Liver (tissue), 9 donors: ENCODE results near the gene DNAH8. TPM values are rescaled to one million over a fixed set of nuclear protein-coding genes. Genes with fewer than 3 reads are reported as not detected.
"Not testable (repeated sequence)": the region's sequence is repeated elsewhere in the genome, so short reads cannot be mapped to it uniquely, and the experiment has no call there.

Source experiments
- DNase-seq: peaks from one replicate; pipeline ENCODE4 v3.0.0-alpha.2; 2017; ENCODE audit warnings: low spot score
- H3K27ac ChIP-seq, 2 donors: one replicate each; pipeline ENCODE4 v1.7.0; 2013; ENCODE audit warnings: inconsistent platforms in 2 of 2, low read length in 2 of 2, control low read depth in 1 of 2, low read depth in 1 of 2, mild to moderate bottlenecking in 1 of 2
- H3K27me3 ChIP-seq, 4 donors: one replicate each; pipeline versions ENCODE4 v1.6.1 to v1.7.0; 2013; ENCODE audit warnings: low read length in 3 of 4, inconsistent platforms in 1 of 4, mild to moderate bottlenecking in 1 of 4, moderate library complexity in 1 of 4; ENCODE audit not compliant: control insufficient read depth in 4 of 4, insufficient read depth in 4 of 4
- H3K36me3 ChIP-seq, 4 donors: one replicate each; pipeline versions ENCODE4 v1.6.1 to v1.7.0; 2013; ENCODE audit warnings: low read length in 3 of 4, mild to moderate bottlenecking in 3 of 4, low read depth in 1 of 4, moderate library complexity in 1 of 4; ENCODE audit not compliant: control insufficient read depth in 4 of 4, insufficient read depth in 3 of 4
- H3K4me1 ChIP-seq, 4 donors: one replicate each; pipeline versions ENCODE4 v1.6.1 to v1.7.0; 2013; ENCODE audit warnings: low read length in 3 of 4, mild to moderate bottlenecking in 3 of 4, moderate library complexity in 1 of 4; ENCODE audit not compliant: control insufficient read depth in 4 of 4, insufficient read depth in 4 of 4
- H3K4me3 ChIP-seq, 3 donors: one replicate each; pipeline versions ENCODE4 v1.6.1 to v1.7.0; 2013; ENCODE audit warnings: low read length in 3 of 3, control low read depth in 1 of 3, low read depth in 1 of 3, mild to moderate bottlenecking in 1 of 3
- H3K9ac ChIP-seq, 2 donors: one replicate each; pipeline ENCODE4 v1.7.0; 2013; ENCODE audit warnings: low read length in 2 of 2, mild to moderate bottlenecking in 2 of 2, moderate library complexity in 2 of 2, control low read depth in 1 of 2, low read depth in 1 of 2
- H3K9me3 ChIP-seq, 4 donors: one replicate each; pipeline versions ENCODE4 v1.6.1 to v1.7.0; 2013; ENCODE audit warnings: low read length in 3 of 4; ENCODE audit not compliant: control insufficient read depth in 4 of 4
- CTCF ChIP-seq: fragments of 150-350 bp; IDR thresholded peaks from 2 replicates; pipeline ENCODE4 v1.5.1; 2017; ENCODE audit warnings: improper control_type of control experiment, low read depth, low read length; ENCODE audit not compliant: missing input control
- EGR1 ChIP-seq, 2 donors: IDR thresholded peaks; 2 replicates each; pipeline ENCODE4 v1.6.1; 2016 to 2018; ENCODE audit warnings: antibody characterized with exemption in 2 of 2, low read depth in 2 of 2
- FOXA1 ChIP-seq: IDR thresholded peaks from 2 replicates; pipeline ENCODE4 v1.6.1; 2016; ENCODE audit warnings: antibody characterized with exemption
- FOXA2 ChIP-seq: IDR thresholded peaks from 2 replicates; pipeline ENCODE4 v1.6.1; 2016; ENCODE audit warnings: antibody characterized with exemption
- GABPA ChIP-seq, 2 donors: IDR thresholded peaks in 1 of 2; conservative IDR thresholded peaks in 1 of 2; 2 replicates each; pipeline ENCODE4 v1.6.1; 2016; ENCODE audit warnings: antibody characterized with exemption in 2 of 2, mild to moderate bottlenecking in 1 of 2, moderate library complexity in 1 of 2
- HNF4A ChIP-seq, 2 donors: conservative IDR thresholded peaks; 2 replicates each; pipeline ENCODE4 v1.6.1; 2016; ENCODE audit warnings: antibody characterized with exemption in 2 of 2, mild to moderate bottlenecking in 2 of 2
- HNF4G ChIP-seq: IDR thresholded peaks from 2 replicates; pipeline ENCODE4 v1.6.1; 2016; ENCODE audit warnings: antibody characterized with exemption
- JUND ChIP-seq, 2 donors: IDR thresholded peaks; 2 replicates each; pipeline ENCODE4 v1.6.1; 2016; ENCODE audit warnings: antibody characterized with exemption in 2 of 2
- MAX ChIP-seq: IDR thresholded peaks from 2 replicates; pipeline ENCODE4 v1.6.1; 2016; ENCODE audit warnings: antibody characterized with exemption
- NR2F2 ChIP-seq: IDR thresholded peaks from 2 replicates; pipeline ENCODE4 v1.6.1; 2016; ENCODE audit warnings: antibody characterized with exemption
- RAD21 ChIP-seq, 2 donors: IDR thresholded peaks; 2 replicates each; pipeline ENCODE4 v1.6.1; 2016; ENCODE audit warnings: antibody characterized with exemption in 2 of 2, mild to moderate bottlenecking in 2 of 2
- RXRA ChIP-seq, 2 donors: IDR thresholded peaks; 2 replicates each; pipeline ENCODE4 v1.6.1; 2017 to 2018; ENCODE audit warnings: antibody characterized with exemption in 2 of 2, mild to moderate bottlenecking in 1 of 2
- SP1 ChIP-seq: IDR thresholded peaks from 2 replicates; pipeline ENCODE4 v1.6.1; 2018; ENCODE audit warnings: antibody characterized with exemption, mild to moderate bottlenecking
- TAF1 ChIP-seq: conservative IDR thresholded peaks from 2 replicates; pipeline ENCODE4 v1.6.1; 2016; ENCODE audit warnings: antibody characterized with exemption, mild to moderate bottlenecking
- YY1 ChIP-seq: IDR thresholded peaks from 2 replicates; pipeline ENCODE4 v1.6.1; 2016; ENCODE audit warnings: antibody characterized with exemption, mild to moderate bottlenecking
- ZBTB33 ChIP-seq: IDR thresholded peaks from 2 replicates; pipeline ENCODE4 v1.6.1; 2016; ENCODE audit warnings: antibody characterized with exemption
- WGBS: extraction: QIAGEN DNeasy Blood & Tissue Kit; methylation state at CpG from one replicate; pipeline ENCODE4 v1.1.7; 2013; 5-methylcytosine and 5-hydroxymethylcytosine counted together
- polyA plus RNA-seq, 2 donors: library from polyadenylated mRNA; stranded (reverse) in 1 of 2; unstranded in 1 of 2; fragments of 200-250 nt in 1 of 2; fragments of >200 nt in 1 of 2; fragmentation: Nextera tagmentation in 1 of 2; extraction: Ambion mirVana in 1 of 2; gene quantifications; one replicate each; pipeline versions ENCODE4 v1.2.1 to v1.2.3, GENCODE V29; 2013 to 2015
- total RNA-seq, 2 donors: library from RNA; depleted of rRNA; stranded (reverse); fragments of >200 nt; gene quantifications; one replicate each; pipeline ENCODE4 v1.2.3, GENCODE V29; 2014
- TF ChIP-seq, protein P1 (sequence below): IDR thresholded peaks from 2 replicates; pipeline ENCODE4 v1.6.1; 2016; ENCODE audit warnings: antibody characterized with exemption
- TF ChIP-seq, protein P2 (sequence below): IDR thresholded peaks from 2 replicates; pipeline ENCODE4 v1.6.1; 2016; ENCODE audit warnings: antibody characterized with exemption, mild to moderate bottlenecking
- donor health status: healthy.
- donor health status: healthy.
- donor health status: healthy.
- donor health status: healthy.
- donor health status: healthy.

The DNAH8 gene
- total and polyA plus RNA-seq, 4 donors, result under 0.01 to 0.05 TPM; not detected in 2

GRCh38 chr6:38794682-38795081, 79.6 kb downstream of the DNAH8 start:
- Histone ChIP-seq H3K36me3 (no peaks in the 10 kb centered on the region), H3K4me1 (no peaks in the 10 kb centered on the region), H3K4me3 (no peak overlapping the region), H3K27me3 (peaks cover 0 to 4% (median 0%) of the 10 kb centered on the region in 4 donors), H3K9me3 (no peaks in the 10 kb centered on the region), H3K27ac (no peak overlapping the region), H3K9ac (no peak overlapping the region)
- 76% methylated on average over 3 of the region's 3 CpGs for WGBS
- no peak for DNase-seq
- TF ChIP-seq YY1, result no peak
- no peak for TF ChIP-seq ZBTB33
- no peak for TF ChIP-seq MAX
- no peak for TF ChIP-seq CTCF
- no peak for TF ChIP-seq EGR1 (IDR thresholded peaks at IDR 0.05; ENCODE audit: low read depth in 2 of 2)
- TF ChIP-seq HNF4G, result no peak
- no peak for TF ChIP-seq TAF1
- TF ChIP-seq RXRA (IDR thresholded peaks at IDR 0.05), result no peak
- no peak for TF ChIP-seq RAD21 (IDR thresholded peaks at IDR 0.05)
- TF ChIP-seq FOXA2, result no peak
- TF ChIP-seq, protein P1, sequence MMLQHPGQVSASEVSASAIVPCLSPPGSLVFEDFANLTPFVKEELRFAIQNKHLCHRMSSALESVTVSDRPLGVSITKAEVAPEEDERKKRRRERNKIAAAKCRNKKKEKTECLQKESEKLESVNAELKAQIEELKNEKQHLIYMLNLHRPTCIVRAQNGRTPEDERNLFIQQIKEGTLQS, result no peak
- TF ChIP-seq, protein P2, sequence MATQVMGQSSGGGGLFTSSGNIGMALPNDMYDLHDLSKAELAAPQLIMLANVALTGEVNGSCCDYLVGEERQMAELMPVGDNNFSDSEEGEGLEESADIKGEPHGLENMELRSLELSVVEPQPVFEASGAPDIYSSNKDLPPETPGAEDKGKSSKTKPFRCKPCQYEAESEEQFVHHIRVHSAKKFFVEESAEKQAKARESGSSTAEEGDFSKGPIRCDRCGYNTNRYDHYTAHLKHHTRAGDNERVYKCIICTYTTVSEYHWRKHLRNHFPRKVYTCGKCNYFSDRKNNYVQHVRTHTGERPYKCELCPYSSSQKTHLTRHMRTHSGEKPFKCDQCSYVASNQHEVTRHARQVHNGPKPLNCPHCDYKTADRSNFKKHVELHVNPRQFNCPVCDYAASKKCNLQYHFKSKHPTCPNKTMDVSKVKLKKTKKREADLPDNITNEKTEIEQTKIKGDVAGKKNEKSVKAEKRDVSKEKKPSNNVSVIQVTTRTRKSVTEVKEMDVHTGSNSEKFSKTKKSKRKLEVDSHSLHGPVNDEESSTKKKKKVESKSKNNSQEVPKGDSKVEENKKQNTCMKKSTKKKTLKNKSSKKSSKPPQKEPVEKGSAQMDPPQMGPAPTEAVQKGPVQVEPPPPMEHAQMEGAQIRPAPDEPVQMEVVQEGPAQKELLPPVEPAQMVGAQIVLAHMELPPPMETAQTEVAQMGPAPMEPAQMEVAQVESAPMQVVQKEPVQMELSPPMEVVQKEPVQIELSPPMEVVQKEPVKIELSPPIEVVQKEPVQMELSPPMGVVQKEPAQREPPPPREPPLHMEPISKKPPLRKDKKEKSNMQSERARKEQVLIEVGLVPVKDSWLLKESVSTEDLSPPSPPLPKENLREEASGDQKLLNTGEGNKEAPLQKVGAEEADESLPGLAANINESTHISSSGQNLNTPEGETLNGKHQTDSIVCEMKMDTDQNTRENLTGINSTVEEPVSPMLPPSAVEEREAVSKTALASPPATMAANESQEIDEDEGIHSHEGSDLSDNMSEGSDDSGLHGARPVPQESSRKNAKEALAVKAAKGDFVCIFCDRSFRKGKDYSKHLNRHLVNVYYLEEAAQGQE, result no peak
- no peak for TF ChIP-seq JUND (IDR thresholded peaks at IDR 0.05)
- TF ChIP-seq HNF4A (conservative IDR thresholded peaks at IDR 0.05), result no peak
- TF ChIP-seq NR2F2, result no peak
- TF ChIP-seq GABPA (IDR thresholded peaks at IDR 0.05 in 1 of 2, conservative IDR thresholded peaks at IDR 0.05 in 1 of 2), result no peak
- TF ChIP-seq SP1, result no peak

DNA sequence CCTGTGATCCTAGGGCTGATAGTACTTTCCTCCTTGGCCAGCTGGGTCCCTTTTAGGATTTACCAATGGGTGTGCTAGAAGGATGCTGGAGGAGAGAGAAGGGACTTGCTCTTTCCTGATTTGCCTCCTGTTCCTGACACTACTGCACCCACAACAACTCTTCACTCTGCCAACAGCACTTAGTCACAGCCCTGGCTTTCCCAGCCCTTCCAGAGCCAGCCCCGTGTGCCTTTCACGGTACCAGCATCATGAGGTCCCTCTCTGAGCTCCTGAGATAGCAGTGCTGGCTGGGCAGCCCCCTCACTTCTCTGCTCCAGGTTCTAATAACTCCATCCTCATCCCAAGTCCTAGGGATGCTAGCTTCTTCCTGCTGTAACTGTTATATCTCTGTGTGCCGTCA, 80.9 kb downstream of the DNAH8 start:
- H3K4me3 ChIP-seq, result no peak overlapping the region
- no peak overlapping the region for H3K27ac ChIP-seq
- peaks cover 0 to 4% (median 0%) of the 10 kb centered on the region in 4 donors for H3K27me3 ChIP-seq
- H3K9me3 ChIP-seq, result no peaks in the 10 kb centered on the region
- no peak for DNase-seq
- H3K36me3 ChIP-seq, result no peaks in the 10 kb centered on the region
- H3K4me1 ChIP-seq, result no peaks in the 10 kb centered on the region
- 78% methylated on average over 3 of the region's 3 CpGs for WGBS
- TF ChIP-seq GABPA (IDR thresholded peaks at IDR 0.05 in 1 of 2, conservative IDR thresholded peaks at IDR 0.05 in 1 of 2), result no peak
- no peak for TF ChIP-seq YY1
- TF ChIP-seq MAX, result no peak
- no peak for TF ChIP-seq FOXA1
- no peak for TF ChIP-seq FOXA2
- no peak overlapping the region for H3K9ac ChIP-seq

GRCh38 chr6:38796437-38796836, 81.3 kb downstream of the DNAH8 start:
- not testable (repeated sequence) for H3K9me3 ChIP-seq, H3K9ac ChIP-seq, H3K27me3 ChIP-seq, H3K36me3 ChIP-seq, H3K4me3 ChIP-seq, H3K4me1 ChIP-seq, H3K27ac ChIP-seq, DNase-seq
- 73% methylated on average over 9 of the region's 9 CpGs for WGBS
